Measurements from ENCODE around the gene CSTPP1.
A peak's percentile ranks its signal among the peaks of the same experiment; 100 is the strongest.
"Not testable (repeated sequence)": the region's sequence is repeated elsewhere in the genome, so short reads cannot be mapped to it uniquely, and the experiment has no call there.

CSTPP1 gene

GRCh38 chr11:47118958-47119688 lies 182.6 kb downstream of the CSTPP1 start:
- in situ Hi-C loops (cut with MboI; ENCODE audit: low sequenced_read_pairs); H3K36me3 ChIP-seq (replicated peaks); H3K9me3 ChIP-seq; H3K4me1 ChIP-seq; H3K27me3 ChIP-seq (ENCODE audit: low read depth): not testable (repeated sequence)
- H3K4me3 ChIP-seq, result peak overlapping the region; percentile 5
- peak; percentile 70 to 94 for DNase-seq (ENCODE audit: low spot score in 2 of 2)

DNA sequence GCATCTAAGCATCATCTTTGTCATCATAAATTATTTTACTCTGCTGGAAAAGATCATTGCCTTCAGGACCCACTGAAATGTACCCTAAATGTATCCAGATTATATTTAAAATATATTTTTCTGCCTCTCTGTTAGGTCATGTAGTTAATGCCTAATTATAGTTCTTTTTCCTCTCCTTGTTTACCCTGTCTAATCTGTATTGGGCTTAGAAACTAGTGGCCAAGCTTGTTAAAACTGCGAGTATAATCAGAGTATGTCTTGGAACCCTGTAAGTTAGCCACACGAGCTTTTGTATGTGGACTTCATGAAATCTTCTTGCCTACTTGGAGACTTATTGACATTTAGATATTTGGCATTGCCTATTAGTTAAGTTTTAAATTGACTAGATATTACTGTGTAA lies 184.5 kb downstream of the CSTPP1 start:
- H3K36me3 ChIP-seq (replicated peaks), result no peaks in the 10 kb centered on the region
- no peaks in the 10 kb centered on the region for H3K27me3 ChIP-seq (ENCODE audit: low read depth)
- H3K4me1 ChIP-seq, result peaks cover 3% of the 10 kb centered on the region
- in situ Hi-C loops (cut with MboI; ENCODE audit: low sequenced_read_pairs), result no loop called here
- DNase-seq (ENCODE audit: low spot score in 2 of 2), result no peak
- H3K4me3 ChIP-seq, result no peak overlapping the region
- no peaks in the 10 kb centered on the region for H3K9me3 ChIP-seq

DNA sequence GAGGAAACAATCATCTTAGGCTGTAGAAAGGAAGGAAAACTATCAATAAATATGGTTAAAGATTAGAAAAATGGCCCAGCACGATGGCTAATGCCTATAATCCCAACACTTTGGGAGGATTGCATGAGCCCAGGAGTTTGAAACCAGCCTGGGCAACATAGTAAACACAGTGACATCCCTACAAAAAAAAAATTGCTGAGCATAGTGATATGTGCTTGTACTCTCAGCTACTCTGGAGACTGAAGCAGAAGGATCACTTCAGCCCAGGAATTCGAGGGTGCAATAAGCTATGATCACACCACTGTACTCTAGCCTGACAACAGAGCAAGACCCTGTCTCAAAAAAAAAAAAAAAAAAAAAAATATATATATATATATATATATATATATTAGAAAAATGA lies 185.2 kb downstream of the CSTPP1 start:
- in situ Hi-C loops (cut with MboI; ENCODE audit: low sequenced_read_pairs), result no loop called here
- Histone ChIP-seq H3K27me3 (ENCODE audit: low read depth) (no peaks in the 10 kb centered on the region), H3K36me3 (replicated peaks) (no peaks in the 10 kb centered on the region), H3K9me3 (no peaks in the 10 kb centered on the region), H3K4me3 (no peak overlapping the region), H3K4me1 (peaks cover 3% of the 10 kb centered on the region)
- DNase-seq (ENCODE audit: low spot score in 2 of 2), result no peak

GRCh38 chr11:47123094-47123493 lies 186.5 kb downstream of the CSTPP1 start:
- H3K36me3 ChIP-seq (replicated peaks), result no peaks in the 10 kb centered on the region
- peaks cover 3% of the 10 kb centered on the region for H3K4me1 ChIP-seq
- no peaks in the 10 kb centered on the region for H3K27me3 ChIP-seq (ENCODE audit: low read depth)
- no peak overlapping the region for H3K4me3 ChIP-seq
- no peaks in the 10 kb centered on the region for H3K9me3 ChIP-seq
- in situ Hi-C loops (cut with MboI; ENCODE audit: low sequenced_read_pairs), result no loop called here
- DNase-seq (ENCODE audit: low spot score in 2 of 2), result no peak

- in situ Hi-C loops (cut with MboI; ENCODE audit: low sequenced_read_pairs), result no loop called here
- H3K9me3 ChIP-seq, result no peaks in the 10 kb centered on the region
- H3K4me1 ChIP-seq, result no peaks in the 10 kb centered on the region
- no peaks in the 10 kb centered on the region for H3K36me3 ChIP-seq (replicated peaks)
- H3K4me3 ChIP-seq, result no peak overlapping the region
- no peaks in the 10 kb centered on the region for H3K27me3 ChIP-seq (ENCODE audit: low read depth)
- DNase-seq (ENCODE audit: low spot score in 2 of 2), result no peak
These were observed 188.1 kb downstream of the CSTPP1 start for GRCh38 chr11:47124675-47125074.

DNA sequence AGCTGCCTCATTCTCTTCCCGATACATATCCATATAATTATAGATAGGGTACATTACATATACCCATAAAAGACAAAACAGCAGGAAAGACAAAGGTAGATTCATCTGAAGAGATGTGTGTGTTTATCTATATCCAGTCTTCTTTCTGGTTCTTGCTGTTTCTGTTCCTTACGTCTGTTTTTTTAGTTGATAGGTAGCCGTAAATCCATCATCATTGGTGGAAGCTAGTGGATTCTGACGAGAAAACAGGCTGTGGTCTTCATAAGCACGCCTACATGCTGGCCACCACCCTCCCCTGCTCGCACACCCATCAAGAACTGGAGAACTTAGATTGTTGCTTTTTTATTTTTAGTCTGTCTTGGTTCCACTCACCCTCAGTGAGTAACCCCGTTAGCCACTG lies 188.5 kb downstream of the CSTPP1 start:
- H3K36me3 ChIP-seq (replicated peaks), result no peaks in the 10 kb centered on the region
- in situ Hi-C loops (cut with MboI; ENCODE audit: low sequenced_read_pairs), result no loop called here
- H3K4me1 ChIP-seq, result no peaks in the 10 kb centered on the region
- H3K4me3 ChIP-seq, result no peak overlapping the region
- no peaks in the 10 kb centered on the region for H3K27me3 ChIP-seq (ENCODE audit: low read depth)
- H3K9me3 ChIP-seq, result no peaks in the 10 kb centered on the region
- DNase-seq (ENCODE audit: low spot score in 2 of 2), result no peak

GRCh38 chr11:47127213-47127612 lies 190.7 kb downstream of the CSTPP1 start:
- Histone ChIP-seq H3K36me3 (replicated peaks) (no peaks in the 10 kb centered on the region), H3K4me1 (no peaks in the 10 kb centered on the region), H3K9me3 (no peaks in the 10 kb centered on the region), H3K4me3 (no peak overlapping the region), H3K27me3 (ENCODE audit: low read depth) (no peaks in the 10 kb centered on the region)
- in situ Hi-C loops (cut with MboI; ENCODE audit: low sequenced_read_pairs), result no loop called here
- no peak for DNase-seq (ENCODE audit: low spot score in 2 of 2)

GRCh38 chr11:47130543-47130942 lies 194.0 kb downstream of the CSTPP1 start:
- Histone ChIP-seq H3K9me3 (no peaks in the 10 kb centered on the region), H3K4me3 (no peak overlapping the region), H3K36me3 (replicated peaks) (no peaks in the 10 kb centered on the region), H3K27me3 (ENCODE audit: low read depth) (no peaks in the 10 kb centered on the region), H3K4me1 (no peaks in the 10 kb centered on the region)
- DNase-seq (ENCODE audit: low spot score in 2 of 2), result no peak
- in situ Hi-C loops (cut with MboI; ENCODE audit: low sequenced_read_pairs), result no loop called here

DNA sequence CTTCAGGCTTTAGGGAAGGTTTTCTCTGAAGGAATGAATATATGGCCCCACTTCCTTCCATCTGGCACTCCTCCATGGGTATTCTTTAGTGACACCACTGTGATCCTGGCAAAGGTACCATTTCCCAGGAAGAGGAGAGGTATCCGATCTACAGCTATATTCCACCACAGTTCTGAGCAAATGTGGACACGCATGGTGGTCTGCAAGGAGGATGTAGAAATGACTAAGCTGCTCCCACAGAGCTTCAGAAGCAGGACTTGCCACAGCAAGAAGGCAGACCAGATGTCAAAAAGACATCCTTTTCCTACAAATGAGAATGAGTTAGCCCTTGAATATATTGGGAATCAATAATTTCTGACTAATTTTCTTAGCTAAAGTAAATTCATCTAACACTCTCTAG lies 194.6 kb downstream of the CSTPP1 start:
- Histone ChIP-seq H3K9me3 (no peaks in the 10 kb centered on the region), H3K4me1 (no peaks in the 10 kb centered on the region), H3K36me3 (replicated peaks) (no peaks in the 10 kb centered on the region), H3K4me3 (no peak overlapping the region), H3K27me3 (ENCODE audit: low read depth) (no peaks in the 10 kb centered on the region)
- in situ Hi-C loops (cut with MboI; ENCODE audit: low sequenced_read_pairs), result no loop called here
- DNase-seq (ENCODE audit: low spot score in 2 of 2), result no peak

- DNase-seq (ENCODE audit: low spot score in 2 of 2), result no peak
- H3K9me3 ChIP-seq, result no peaks in the 10 kb centered on the region
- no peaks in the 10 kb centered on the region for H3K36me3 ChIP-seq (replicated peaks)
- H3K4me3 ChIP-seq, result no peak overlapping the region
- no peaks in the 10 kb centered on the region for H3K4me1 ChIP-seq
- no peaks in the 10 kb centered on the region for H3K27me3 ChIP-seq (ENCODE audit: low read depth)
- in situ Hi-C loops (cut with MboI; ENCODE audit: low sequenced_read_pairs), result no loop called here
These were observed 195.9 kb downstream of the CSTPP1 start for GRCh38 chr11:47132490-47132889.

- in situ Hi-C loops (cut with MboI; ENCODE audit: low sequenced_read_pairs), result no loop called here
- Histone ChIP-seq H3K4me3 (no peak overlapping the region), H3K4me1 (no peaks in the 10 kb centered on the region)
These were observed 196.4 kb downstream of the CSTPP1 start for GRCh38 chr11:47132981-47133380.

DNA sequence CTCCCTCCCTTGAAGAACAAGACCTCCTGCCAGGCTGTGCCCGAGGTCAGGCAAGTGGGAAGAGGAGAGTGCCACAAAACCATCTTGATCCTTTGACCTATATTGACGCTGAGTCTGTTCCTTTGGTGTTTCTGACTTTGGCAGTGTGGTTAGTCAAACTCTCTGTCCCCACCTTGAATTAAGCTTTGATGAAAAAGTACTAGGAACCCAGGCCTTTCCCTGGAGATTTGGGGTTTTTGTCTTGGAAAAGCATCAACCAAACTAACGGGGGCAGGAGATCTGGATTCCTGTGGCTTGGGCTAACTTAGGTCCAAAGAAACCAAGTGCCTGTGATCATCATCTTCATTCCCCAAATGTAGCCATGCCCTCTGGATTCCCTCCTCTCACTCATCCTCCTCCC lies 199.8 kb downstream of the CSTPP1 start:
- Histone ChIP-seq H3K27me3 (ENCODE audit: low read depth) (no peaks in the 10 kb centered on the region), H3K4me1 (no peaks in the 10 kb centered on the region), H3K36me3 (replicated peaks) (no peaks in the 10 kb centered on the region), H3K9me3 (no peaks in the 10 kb centered on the region), H3K4me3 (no peak overlapping the region)
- in situ Hi-C loops (cut with MboI; ENCODE audit: low sequenced_read_pairs), result no loop called here
- no peak for DNase-seq (ENCODE audit: low spot score in 2 of 2)

More at GRCh38 chr11:47132981-47133380, 196.4 kb downstream of the CSTPP1 start:
- H3K27me3 ChIP-seq (ENCODE audit: low read depth), result no peaks in the 10 kb centered on the region
- H3K9me3 ChIP-seq, result no peaks in the 10 kb centered on the region
- no peak for DNase-seq (ENCODE audit: low spot score in 2 of 2)
- no peaks in the 10 kb centered on the region for H3K36me3 ChIP-seq (replicated peaks)

DNA sequence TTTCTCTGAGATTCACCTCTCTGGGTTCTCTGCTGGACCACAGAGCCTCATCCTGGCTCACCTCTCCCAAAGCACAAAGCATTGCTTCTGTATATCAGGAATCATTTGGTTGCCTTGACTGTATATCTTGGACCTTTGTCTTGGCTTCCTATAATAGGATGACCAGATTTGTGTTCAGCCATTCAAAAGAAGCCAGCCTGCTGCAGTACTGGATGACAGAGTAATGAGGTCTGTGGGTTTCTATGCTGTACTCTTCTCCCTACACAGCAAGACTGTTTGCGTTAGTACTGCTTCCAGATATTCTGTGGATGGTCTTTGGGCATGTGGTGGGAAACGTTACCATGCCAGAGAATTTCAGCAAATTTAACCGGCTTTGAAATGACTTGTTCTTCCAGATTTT lies 200.4 kb downstream of the CSTPP1 start:
- in situ Hi-C loops (cut with MboI; ENCODE audit: low sequenced_read_pairs), result no loop called here
- Histone ChIP-seq H3K36me3 (replicated peaks) (no peaks in the 10 kb centered on the region), H3K9me3 (no peaks in the 10 kb centered on the region), H3K4me1 (no peaks in the 10 kb centered on the region), H3K27me3 (ENCODE audit: low read depth) (no peaks in the 10 kb centered on the region), H3K4me3 (no peak overlapping the region)
- peak in 1 of 2 experiments; percentile 1 for DNase-seq (ENCODE audit: low spot score in 2 of 2)

DNA sequence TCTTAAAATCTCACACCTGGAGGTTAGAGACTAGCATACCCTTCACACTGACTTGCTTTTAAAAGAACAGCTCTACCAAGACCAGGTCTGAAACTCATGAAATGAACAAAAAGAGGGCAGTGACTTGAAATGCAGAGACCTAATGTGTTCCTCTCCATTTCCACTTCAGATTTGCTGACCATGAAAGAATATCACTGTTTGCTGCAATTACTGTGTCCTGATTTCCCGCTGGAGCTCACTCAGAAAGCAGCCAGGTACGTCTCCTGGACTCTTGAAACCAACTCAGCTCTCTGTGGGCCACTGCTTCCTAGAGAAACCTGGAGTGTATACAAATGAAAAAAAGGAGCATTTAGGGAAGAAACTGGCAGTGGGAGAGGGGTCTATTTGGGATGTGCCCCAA lies 200.9 kb downstream of the CSTPP1 start:
- no peaks in the 10 kb centered on the region for H3K4me1 ChIP-seq
- H3K36me3 ChIP-seq (replicated peaks), result no peaks in the 10 kb centered on the region
- H3K4me3 ChIP-seq, result no peak overlapping the region
- in situ Hi-C loops (cut with MboI; ENCODE audit: low sequenced_read_pairs), result no loop called here
- no peaks in the 10 kb centered on the region for H3K9me3 ChIP-seq
- DNase-seq (ENCODE audit: low spot score in 2 of 2), result no peak
- no peaks in the 10 kb centered on the region for H3K27me3 ChIP-seq (ENCODE audit: low read depth)

- no peak overlapping the region for H3K4me3 ChIP-seq
- DNase-seq (ENCODE audit: low spot score in 2 of 2), result no peak
- in situ Hi-C loops (cut with MboI; ENCODE audit: low sequenced_read_pairs), result no loop called here
These were observed 203.3 kb downstream of the CSTPP1 start for GRCh38 chr11:47139878-47140277.

More at GRCh38 chr11:47139878-47140277, 203.3 kb downstream of the CSTPP1 start:
- Histone ChIP-seq H3K27me3 (ENCODE audit: low read depth) (no peaks in the 10 kb centered on the region), H3K36me3 (replicated peaks) (no peaks in the 10 kb centered on the region), H3K4me1 (no peaks in the 10 kb centered on the region), H3K9me3 (no peaks in the 10 kb centered on the region)

Data from HAP-1 (cell line).